SK-N-SH treated with all-trans-retinoic acid at 6 μM for 48 hours (cell line): ENCODE measurements around the gene NGFR.

Experiments
- ATAC-seq: fragments of 200-7000 bp; cut with Tn5 transposase; 3 replicates; pipeline ENCODE4 v1.9.1; 2020; ENCODE audit warnings: mild to moderate bottlenecking, moderate library complexity
- CSDC2 ChIP-seq: fragments of 250-450 bp; sonication (Bioruptor Pico); IDR thresholded peaks from 2 replicates; pipeline ENCODE4 v1.5.0; 2020; ENCODE audit warnings: mild to moderate bottlenecking, moderate library complexity
- ESRRG ChIP-seq: fragments of 250-450 bp; sonication (Bioruptor Pico); IDR thresholded peaks from 2 replicates; pipeline ENCODE4 v1.6.1; 2021; ENCODE audit warnings: mild to moderate bottlenecking
- GLIS3 ChIP-seq: fragments of 250-450 bp; sonication (Bioruptor Pico); IDR thresholded peaks from 2 replicates; pipeline ENCODE4 v1.5.0; 2020; ENCODE audit warnings: mild to moderate bottlenecking, moderate library complexity
- ISL1 ChIP-seq: fragments of 250-450 bp; sonication (Bioruptor Pico); IDR thresholded peaks from 2 replicates; pipeline ENCODE4 v2.1.2; 2022; ENCODE audit warnings: mild to moderate bottlenecking, moderate library complexity
- OSR1 ChIP-seq: fragments of 250-450 bp; sonication (Bioruptor Pico); IDR thresholded peaks from 2 replicates; pipeline ENCODE4 v1.8.0; 2022; ENCODE audit warnings: moderate library complexity, mild to moderate bottlenecking, inconsistent platforms
- POU6F1 ChIP-seq: fragments of 250-450 bp; sonication (Bioruptor Pico); IDR thresholded peaks from 2 replicates; pipeline ENCODE4 v1.8.0; 2021; ENCODE audit warnings: low read depth, mild to moderate bottlenecking, moderate library complexity, borderline replicate concordance
- PPARA ChIP-seq: fragments of 250-450 bp; sonication (Bioruptor Pico); IDR thresholded peaks from 2 replicates; pipeline ENCODE4 v1.5.0; 2020; ENCODE audit warnings: mild to moderate bottlenecking, borderline replicate concordance
- RARB ChIP-seq: fragments of 250-450 bp; sonication (Bioruptor Pico); IDR thresholded peaks from 2 replicates; pipeline ENCODE4 v1.8.0; 2021; ENCODE audit warnings: mild to moderate bottlenecking, moderate library complexity
- SNAI2 ChIP-seq: fragments of 250-450 bp; sonication (Bioruptor Pico); IDR thresholded peaks from 2 replicates; pipeline ENCODE4 v1.5.0; 2020; ENCODE audit warnings: mild to moderate bottlenecking, moderate library complexity
- TCF4 ChIP-seq: fragments of 250-450 bp; sonication (Bioruptor Pico); IDR thresholded peaks from 2 replicates; pipeline ENCODE4 v1.8.0; 2021; ENCODE audit warnings: mild to moderate bottlenecking, moderate library complexity, borderline replicate concordance
- TOX ChIP-seq: fragments of 250-450 bp; sonication (Bioruptor Pico); IDR thresholded peaks from 2 replicates; pipeline ENCODE4 v1.8.0; 2021; ENCODE audit warnings: mild to moderate bottlenecking, moderate library complexity, borderline replicate concordance
- ZC3H10 ChIP-seq: fragments of 250-450 bp; sonication (Bioruptor Pico); IDR thresholded peaks from 2 replicates; pipeline ENCODE4 v1.5.1; 2021; ENCODE audit warnings: mild to moderate bottlenecking, moderate library complexity
- ZFP30 ChIP-seq: fragments of 450-650 bp; formaldehyde crosslinking; IDR thresholded peaks from 2 replicates; pipeline ENCODE4 v1.5.0; 2022; ENCODE audit warnings: mild to moderate bottlenecking, moderate library complexity
- ZNF565 ChIP-seq: fragments of 450-650 bp; formaldehyde crosslinking; conservative IDR thresholded peaks from 2 replicates; pipeline ENCODE4 v1.5.0; 2020; ENCODE audit warnings: low read depth, mild to moderate bottlenecking, moderate library complexity
- ZNF70 ChIP-seq: fragments of 450-650 bp; formaldehyde crosslinking; IDR thresholded peaks from 2 replicates; pipeline ENCODE4 v1.5.0; 2020; ENCODE audit warnings: mild to moderate bottlenecking, moderate library complexity
- ZNF8 ChIP-seq: fragments of 450-650 bp; formaldehyde crosslinking; IDR thresholded peaks from 2 replicates; pipeline ENCODE4 v1.5.0; 2020; ENCODE audit warnings: mild to moderate bottlenecking, moderate library complexity
- TF ChIP-seq, protein P1 (sequence below): fragments of 250-450 bp; sonication (Bioruptor Pico); IDR thresholded peaks from 2 replicates; pipeline ENCODE4 v1.8.0; 2020; ENCODE audit warnings: mild to moderate bottlenecking, moderate library complexity, borderline replicate concordance
- TF ChIP-seq, protein P2 (sequence below): fragments of 250-450 bp; sonication (Bioruptor Pico); IDR thresholded peaks from 2 replicates; pipeline ENCODE4 v1.5.1; 2021; ENCODE audit warnings: mild to moderate bottlenecking, moderate library complexity
- TF ChIP-seq, protein P3 (sequence below): fragments of 250-450 bp; sonication (Bioruptor Pico); IDR thresholded peaks from 2 replicates; pipeline ENCODE4 v1.5.0; 2020; ENCODE audit warnings: mild to moderate bottlenecking, moderate library complexity

Gene NGFR

DNA sequence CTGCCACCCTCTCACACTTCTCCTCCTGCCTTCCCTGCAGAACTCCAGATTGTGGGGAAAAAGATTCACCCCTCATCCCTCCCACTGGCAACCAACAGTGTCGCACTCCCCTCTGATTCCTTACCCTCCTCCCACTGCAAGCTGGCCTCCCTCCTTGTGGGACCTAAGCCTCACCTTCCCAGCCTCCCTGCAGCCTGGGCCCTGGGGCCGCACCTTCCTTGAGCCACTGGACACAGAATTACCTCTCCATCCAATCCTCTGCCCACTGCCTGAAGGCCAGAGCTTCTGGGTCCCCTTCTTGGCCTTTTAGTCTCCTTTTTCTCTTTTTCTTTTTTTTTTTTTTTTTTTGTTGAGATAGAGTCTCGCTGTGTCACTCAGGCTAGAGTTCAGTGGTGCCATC lies 33.9 kb downstream of the NGFR start:
- ATAC-seq, result no peak
- TF ChIP-seq, protein P1, sequence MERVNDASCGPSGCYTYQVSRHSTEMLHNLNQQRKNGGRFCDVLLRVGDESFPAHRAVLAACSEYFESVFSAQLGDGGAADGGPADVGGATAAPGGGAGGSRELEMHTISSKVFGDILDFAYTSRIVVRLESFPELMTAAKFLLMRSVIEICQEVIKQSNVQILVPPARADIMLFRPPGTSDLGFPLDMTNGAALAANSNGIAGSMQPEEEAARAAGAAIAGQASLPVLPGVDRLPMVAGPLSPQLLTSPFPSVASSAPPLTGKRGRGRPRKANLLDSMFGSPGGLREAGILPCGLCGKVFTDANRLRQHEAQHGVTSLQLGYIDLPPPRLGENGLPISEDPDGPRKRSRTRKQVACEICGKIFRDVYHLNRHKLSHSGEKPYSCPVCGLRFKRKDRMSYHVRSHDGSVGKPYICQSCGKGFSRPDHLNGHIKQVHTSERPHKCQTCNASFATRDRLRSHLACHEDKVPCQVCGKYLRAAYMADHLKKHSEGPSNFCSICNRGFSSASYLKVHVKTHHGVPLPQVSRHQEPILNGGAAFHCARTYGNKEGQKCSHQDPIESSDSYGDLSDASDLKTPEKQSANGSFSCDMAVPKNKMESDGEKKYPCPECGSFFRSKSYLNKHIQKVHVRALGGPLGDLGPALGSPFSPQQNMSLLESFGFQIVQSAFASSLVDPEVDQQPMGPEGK (CRISPR knock-in tag), result no peak
- no peak for TF ChIP-seq CSDC2 (CRISPR knock-in tag)
- TF ChIP-seq, protein P2, sequence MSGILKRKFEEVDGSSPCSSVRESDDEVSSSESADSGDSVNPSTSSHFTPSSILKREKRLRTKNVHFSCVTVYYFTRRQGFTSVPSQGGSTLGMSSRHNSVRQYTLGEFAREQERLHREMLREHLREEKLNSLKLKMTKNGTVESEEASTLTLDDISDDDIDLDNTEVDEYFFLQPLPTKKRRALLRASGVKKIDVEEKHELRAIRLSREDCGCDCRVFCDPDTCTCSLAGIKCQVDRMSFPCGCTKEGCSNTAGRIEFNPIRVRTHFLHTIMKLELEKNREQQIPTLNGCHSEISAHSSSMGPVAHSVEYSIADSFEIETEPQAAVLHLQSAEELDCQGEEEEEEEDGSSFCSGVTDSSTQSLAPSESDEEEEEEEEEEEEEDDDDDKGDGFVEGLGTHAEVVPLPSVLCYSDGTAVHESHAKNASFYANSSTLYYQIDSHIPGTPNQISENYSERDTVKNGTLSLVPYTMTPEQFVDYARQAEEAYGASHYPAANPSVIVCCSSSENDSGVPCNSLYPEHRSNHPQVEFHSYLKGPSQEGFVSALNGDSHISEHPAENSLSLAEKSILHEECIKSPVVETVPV (CRISPR knock-in tag), result no peak
- no peak for TF ChIP-seq GLIS3 (CRISPR knock-in tag)
- TF ChIP-seq ZFP30 (CRISPR knock-in tag), result no peak

DNA sequence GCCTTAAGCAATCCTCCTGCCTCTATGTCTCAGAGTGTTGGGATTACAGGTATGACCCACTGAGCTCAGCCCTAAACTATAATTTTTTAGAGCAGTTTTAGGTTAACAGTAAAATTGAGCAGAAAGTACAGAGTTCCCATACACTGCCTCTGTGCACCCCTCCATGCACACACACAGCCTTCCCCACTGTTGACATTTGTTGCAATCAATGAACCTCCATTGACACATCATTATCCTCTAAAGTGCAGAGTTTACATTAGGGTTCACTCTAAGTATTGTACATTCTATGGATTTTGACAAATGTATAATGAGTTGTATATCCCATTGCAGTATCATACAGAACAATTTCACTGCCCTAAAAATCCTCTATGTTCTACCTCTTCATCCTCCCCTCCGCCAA lies 35.0 kb downstream of the NGFR start:
- ATAC-seq, result no peak
- TF ChIP-seq TOX (CRISPR knock-in tag) (no peak), ZNF565 (CRISPR knock-in tag) (no peak)

- ATAC-seq, result no peak
- TF ChIP-seq, protein P3, sequence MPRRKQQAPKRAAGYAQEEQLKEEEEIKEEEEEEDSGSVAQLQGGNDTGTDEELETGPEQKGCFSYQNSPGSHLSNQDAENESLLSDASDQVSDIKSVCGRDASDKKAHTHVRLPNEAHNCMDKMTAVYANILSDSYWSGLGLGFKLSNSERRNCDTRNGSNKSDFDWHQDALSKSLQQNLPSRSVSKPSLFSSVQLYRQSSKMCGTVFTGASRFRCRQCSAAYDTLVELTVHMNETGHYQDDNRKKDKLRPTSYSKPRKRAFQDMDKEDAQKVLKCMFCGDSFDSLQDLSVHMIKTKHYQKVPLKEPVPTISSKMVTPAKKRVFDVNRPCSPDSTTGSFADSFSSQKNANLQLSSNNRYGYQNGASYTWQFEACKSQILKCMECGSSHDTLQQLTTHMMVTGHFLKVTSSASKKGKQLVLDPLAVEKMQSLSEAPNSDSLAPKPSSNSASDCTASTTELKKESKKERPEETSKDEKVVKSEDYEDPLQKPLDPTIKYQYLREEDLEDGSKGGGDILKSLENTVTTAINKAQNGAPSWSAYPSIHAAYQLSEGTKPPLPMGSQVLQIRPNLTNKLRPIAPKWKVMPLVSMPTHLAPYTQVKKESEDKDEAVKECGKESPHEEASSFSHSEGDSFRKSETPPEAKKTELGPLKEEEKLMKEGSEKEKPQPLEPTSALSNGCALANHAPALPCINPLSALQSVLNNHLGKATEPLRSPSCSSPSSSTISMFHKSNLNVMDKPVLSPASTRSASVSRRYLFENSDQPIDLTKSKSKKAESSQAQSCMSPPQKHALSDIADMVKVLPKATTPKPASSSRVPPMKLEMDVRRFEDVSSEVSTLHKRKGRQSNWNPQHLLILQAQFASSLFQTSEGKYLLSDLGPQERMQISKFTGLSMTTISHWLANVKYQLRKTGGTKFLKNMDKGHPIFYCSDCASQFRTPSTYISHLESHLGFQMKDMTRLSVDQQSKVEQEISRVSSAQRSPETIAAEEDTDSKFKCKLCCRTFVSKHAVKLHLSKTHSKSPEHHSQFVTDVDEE (CRISPR knock-in tag), result no peak
- TF ChIP-seq, protein P2 (CRISPR knock-in tag), result no peak
- TF ChIP-seq ZNF70 (CRISPR knock-in tag) (no peak), GLIS3 (CRISPR knock-in tag) (no peak), ISL1 (CRISPR knock-in tag) (no peak), ZFP30 (CRISPR knock-in tag) (no peak), CSDC2 (CRISPR knock-in tag) (no peak), ESRRG (CRISPR knock-in tag) (no peak), RARB (CRISPR knock-in tag) (no peak)
- TF ChIP-seq, all 23 proteins: peak for 0
These were observed 48.8 kb downstream of the NGFR start for GRCh38 chr17:49543860-49544259.

GRCh38 chr17:49545007-49545660 lies 50.0 kb downstream of the NGFR start:
- no peak for ATAC-seq
- TF ChIP-seq POU6F1 (CRISPR knock-in tag) (no peak), ZNF8 (CRISPR knock-in tag) (no peak), TOX (CRISPR knock-in tag) (no peak), SNAI2 (CRISPR knock-in tag) (no peak), PPARA (CRISPR knock-in tag) (no peak), ZNF70 (CRISPR knock-in tag) (no peak), ZNF565 (CRISPR knock-in tag) (no peak), ZFP30 (CRISPR knock-in tag) (no peak), ZC3H10 (no peak), OSR1 (CRISPR knock-in tag) (no peak), GLIS3 (CRISPR knock-in tag) (no peak), TCF4 (CRISPR knock-in tag) (no peak)
- TF ChIP-seq, protein P1 (CRISPR knock-in tag), result no peak
- TF ChIP-seq, protein P2 (CRISPR knock-in tag), result no peak
- TF ChIP-seq, all 23 proteins: peak for 0
